Activated T-cell treated with anti-CD3 and anti-CD28 coated beads, Interleukin-2, amount 50 U/mL, for 48 hours (primary cell): ENCODE data around the gene TSC22D1.

Experiments
- DNase-seq, 2 experiments: peaks; one replicate each; pipeline ENCODE4 v3.0.0-alpha.2; 2020

The TSC22D1 gene

DNA sequence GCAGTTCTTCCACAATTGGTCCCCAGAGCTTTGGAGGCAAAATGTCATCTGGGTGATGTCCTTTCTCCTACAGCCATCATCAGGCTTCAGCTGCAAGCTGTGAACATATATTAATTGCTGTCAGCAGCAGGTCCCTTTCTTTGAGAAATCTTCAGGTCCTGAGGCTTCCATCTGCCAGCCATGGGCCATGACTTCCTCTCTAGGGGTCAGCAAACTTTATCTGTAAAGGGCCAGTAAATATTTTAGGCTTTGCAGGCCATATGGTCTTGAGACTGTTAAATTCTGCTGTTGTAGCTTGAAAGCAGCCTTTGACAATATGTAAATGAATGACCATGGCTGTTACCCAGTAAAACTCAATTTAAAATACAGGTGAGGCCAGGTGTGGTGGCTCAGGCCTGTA, 175.4 kb downstream of the TSC22D1 start:
- no peak for DNase-seq

DNA sequence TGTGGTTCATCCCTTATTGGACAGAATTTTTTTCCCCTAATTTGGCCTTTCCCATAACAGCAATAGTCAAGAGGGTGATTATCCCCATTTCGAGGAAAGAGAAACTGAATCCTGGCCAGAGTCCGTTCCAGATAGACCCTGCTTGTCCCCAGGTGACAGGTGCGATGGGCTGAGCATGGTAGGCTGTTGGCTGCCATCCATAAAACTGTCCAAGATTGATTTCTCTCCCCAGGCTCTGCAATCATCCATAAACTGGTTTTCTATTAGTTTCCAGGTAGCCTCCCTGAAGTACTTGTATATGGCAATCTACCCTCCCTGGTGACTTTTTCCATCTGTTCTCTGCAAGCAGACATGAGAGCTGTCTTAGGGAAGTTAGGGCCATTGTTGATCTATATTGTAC, 177.1 kb downstream of the TSC22D1 start:
- no peak for DNase-seq

DNA sequence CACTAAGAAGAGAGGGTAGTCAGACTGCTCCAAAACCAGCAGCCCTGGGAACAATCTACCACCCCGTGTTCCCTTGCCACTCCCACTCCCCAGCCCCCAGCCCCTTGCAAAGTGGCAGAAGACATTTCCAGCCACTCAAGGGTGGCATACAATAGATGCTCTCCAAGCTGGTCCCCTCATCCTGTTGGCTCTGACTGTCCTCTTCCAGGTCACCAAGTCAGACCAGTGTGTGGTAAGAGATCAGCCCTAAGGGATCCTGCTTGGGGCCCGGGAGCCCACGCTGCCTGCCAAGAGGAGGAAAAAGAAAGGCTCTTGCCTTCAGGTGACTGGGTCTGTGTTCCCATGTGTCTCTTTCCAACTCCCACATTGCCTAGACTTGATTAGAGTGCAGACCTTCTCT, 177.5 kb downstream of the TSC22D1 start:
- no peak for DNase-seq

DNA sequence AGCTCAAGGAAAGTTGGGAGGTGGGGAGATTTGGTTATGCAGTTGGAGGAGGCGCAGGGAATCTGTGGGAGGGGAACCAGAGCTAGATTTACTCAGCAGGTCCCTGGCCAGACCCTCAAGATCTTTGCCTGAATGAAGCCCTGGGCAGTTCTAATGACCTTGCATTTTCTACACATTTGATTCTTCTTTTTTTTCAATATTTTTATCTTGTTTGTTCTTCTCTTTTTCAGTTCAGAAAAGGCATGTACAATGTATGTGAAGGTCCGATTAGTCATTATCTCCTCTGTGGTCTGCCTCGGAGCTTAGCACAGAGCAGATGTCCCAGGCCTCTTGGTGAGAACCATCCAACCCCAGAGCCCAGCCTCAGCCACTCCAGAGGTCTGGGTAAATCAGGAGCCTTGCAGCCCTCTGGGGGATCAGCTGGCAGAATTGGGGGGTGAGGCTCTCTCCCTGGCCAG, 178.3 kb downstream of the TSC22D1 start:
- DNase-seq: no peak

DNA sequence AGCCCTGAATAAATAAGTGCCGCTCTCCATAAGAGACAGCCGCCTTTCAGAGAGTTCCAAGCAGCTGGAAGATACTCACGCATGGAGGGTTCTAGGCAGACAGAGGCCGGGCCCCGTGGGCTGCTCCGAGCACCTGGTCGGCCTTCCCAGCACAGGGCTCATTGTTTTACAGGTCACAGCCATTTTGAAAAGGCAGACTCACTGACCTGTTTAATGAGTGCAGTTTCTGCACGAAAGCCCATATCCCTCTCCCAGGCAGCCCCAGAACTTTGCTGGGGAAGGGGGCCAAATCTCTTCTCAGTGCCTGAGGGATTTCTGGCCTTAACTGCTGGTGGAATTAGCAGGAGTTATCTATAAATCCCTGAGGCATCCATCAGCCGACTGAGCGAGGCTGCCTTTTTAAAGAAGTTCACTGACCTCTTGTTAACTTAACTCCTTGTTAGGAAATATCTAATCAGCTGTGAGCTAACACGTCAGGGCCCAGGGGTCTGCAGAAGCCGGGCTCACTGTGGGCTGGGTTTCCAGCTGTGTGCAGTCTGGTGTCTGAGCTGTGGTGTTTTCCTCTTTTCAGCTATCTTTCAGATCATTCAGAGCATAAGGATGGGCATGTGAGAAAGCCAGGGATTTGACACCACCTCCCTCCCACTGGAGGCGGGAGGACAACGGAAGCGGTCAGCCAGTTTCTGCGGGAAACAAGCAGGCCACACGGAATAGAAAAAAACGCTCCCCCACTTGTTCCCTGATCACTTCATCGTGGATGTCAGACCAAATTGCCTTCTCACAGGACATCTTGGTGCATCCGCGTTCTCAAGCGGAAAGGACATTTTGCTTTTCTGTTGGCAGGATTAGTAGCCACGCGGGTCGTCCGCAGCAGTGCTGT, 179.2 kb downstream of the TSC22D1 start:
- DNase-seq: no peak

DNA sequence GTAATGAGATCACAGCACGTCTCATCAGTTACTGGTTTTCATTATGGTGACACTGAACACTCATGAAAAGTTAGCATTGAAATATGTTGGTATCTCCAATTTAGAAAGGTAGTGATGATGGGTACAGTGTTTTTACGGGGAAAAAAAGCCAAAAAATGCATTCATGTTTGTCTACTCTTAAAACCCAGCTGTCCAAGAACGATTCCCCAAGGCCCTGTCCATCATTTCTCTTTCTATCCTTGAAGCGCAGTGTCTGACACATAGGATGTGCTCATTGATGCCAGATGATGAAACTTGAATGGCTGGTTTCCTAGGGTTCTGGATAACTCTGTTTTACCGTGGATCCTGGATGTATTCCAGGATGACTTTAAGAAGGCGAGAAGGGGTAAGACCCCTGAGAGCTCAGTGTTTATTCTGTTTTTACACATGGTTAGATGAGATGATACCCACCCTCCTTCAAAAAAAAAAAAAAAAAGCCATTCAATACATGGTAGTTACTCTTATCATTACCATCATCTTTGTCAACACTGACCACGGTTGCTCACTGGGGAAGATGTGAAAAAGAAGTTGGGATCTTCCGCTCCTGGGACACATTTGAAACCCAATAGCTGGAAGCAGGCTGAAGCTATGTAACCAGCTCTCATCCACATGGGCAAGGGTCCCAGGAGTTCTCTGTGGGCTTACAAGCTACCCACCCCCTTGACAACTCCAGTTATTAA, 180.0 kb downstream of the TSC22D1 start:
- DNase-seq: no peak

DNA sequence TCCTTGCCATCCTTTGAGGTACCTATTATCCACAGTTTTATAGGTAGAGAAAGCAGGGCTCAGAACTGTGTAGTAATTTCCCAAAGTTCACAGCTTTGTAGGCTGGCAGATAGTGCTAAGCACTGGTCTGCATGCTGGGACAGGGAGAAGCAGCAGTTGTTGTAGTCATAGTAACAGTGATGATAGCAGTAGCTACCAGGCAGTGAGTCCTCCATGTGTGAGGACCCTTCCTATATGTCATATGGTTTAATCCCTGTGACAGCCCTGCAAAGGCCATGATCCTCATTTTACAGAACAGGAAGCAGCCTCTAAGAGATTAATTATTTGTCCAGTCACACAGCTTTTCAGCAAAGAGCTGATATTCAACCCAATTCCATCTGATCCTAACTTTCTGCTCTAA, 181.5 kb downstream of the TSC22D1 start:
- no peak for DNase-seq

DNA sequence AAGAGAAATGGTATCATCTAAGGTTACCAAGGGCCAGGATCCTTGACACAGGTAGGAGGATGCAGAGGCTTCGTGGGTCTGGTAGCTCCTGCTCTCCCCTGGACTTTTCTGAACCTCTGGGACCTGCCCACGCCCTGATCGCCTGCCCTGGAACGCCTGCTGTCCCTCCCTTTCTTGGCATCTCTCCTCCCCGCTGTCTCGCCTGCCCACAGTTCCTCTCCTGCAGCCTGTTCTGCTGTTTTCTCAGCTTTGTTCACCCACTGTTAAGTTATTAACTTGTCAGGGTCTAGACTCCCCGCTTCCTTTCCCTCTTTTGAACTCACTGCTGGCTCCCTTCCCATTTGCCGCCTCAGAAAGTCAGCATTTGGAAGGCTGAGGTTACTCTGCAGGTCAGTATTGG, 182.7 kb downstream of the TSC22D1 start:
- no peak for DNase-seq

DNA sequence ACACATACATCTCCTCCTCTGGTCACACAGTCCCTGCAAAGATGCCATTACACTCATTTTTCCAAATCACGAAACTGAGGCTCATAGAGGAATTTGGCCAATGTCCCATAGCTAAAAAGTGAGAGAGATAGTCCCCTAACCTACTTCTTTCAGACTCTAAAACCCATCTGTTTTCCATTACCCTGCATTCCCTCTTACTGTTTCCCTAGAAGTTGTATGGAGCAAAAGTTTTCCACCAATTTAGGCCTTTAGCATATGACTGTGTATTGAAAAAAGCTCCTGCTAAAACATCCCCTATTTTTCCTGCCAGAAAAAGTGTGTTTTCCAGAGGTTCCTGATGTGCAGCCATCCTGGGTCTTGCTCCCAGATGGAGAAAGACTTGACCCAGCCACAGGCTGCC, 186.3 kb downstream of the TSC22D1 start:
- no peak for DNase-seq

DNA sequence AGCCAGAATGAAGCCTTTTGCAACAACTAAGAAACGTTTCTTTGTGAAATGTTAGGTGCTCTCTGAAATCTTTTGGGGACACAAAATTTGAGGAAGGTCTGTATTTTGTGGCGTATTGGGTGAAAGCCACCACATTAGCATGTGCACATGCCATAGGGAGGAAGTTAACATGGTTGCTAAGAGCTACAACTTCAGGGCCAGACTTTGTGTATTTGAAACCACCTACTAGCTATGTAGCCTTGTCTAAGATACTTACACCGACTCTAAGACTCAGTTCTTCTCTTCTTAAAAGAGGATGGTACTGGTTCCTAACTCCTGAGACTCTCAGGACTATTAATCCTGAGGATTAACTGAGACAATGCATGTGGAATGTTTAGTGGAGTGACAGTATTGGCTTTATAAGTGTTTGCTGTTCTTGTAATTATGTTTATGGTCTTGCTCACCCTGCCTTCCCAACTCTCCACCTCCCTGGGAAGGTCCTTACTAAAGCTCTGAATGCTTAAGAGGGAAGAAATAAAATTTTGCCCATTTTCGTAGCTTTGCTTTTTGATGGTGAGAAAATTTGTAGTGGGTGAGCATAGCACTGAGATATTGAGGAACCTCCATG, 187.0 kb downstream of the TSC22D1 start:
- DNase-seq: no peak

DNA sequence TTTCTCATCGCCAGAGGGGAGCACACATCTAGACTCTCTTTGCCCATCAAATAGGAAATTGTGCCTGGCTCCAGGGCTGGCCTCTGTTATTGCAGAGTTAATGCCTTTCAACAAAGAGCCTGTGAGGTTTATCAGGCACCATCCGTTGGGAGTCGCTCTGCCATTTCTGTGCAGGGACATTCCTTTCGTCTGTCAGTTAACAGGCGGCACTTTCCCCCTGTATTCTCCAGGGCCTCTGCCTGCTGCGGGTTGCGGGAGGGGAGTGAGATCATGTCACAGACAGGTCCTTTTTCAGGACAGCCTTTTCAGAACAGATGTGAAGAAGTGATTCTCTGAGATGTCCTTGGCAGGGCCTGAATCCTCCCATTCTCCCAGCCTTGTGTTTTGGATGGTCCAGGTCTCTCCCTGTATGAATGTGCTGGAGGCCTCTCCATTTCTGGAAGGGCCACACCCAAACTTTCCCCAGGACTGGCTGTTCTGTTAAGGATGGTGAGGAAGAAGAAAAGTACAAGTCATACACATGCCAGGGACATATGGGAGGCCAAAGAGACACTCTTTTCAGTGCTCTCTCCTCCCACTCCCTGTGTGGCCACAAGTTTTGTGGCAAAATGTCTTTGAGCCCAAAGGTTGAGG, 187.6 kb downstream of the TSC22D1 start:
- no peak for DNase-seq

DNA sequence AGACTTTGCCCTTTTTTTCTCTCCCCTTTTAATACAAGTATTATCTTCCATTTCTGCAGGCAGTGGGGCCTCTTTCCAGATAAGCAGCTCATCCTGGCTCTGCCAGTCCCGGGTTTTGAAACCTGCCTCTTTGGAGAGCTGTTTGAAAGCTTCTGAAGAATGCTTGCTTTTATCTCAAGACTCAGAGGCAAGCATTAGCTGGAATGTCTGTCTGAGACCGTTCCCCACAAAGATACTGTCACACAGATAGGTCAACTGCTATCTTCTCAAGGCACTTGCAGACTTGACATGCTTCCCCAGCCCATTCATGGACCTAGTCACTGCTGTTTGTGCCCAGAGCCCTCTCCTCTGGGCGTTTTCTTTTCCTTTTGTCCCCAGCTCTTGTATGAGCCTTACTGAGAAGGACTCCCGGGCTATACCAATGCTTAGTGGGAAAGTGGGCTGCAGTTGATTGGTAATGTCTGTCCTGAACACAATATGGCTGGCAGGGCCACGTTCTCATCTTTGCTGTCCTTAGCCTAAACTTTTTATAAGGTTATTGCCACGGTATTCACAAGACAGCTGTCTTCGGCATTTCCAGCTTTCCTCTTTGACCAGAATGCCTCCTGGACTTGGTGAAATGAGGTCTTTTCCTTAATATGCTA, 189.1 kb downstream of the TSC22D1 start:
- no peak for DNase-seq

DNA sequence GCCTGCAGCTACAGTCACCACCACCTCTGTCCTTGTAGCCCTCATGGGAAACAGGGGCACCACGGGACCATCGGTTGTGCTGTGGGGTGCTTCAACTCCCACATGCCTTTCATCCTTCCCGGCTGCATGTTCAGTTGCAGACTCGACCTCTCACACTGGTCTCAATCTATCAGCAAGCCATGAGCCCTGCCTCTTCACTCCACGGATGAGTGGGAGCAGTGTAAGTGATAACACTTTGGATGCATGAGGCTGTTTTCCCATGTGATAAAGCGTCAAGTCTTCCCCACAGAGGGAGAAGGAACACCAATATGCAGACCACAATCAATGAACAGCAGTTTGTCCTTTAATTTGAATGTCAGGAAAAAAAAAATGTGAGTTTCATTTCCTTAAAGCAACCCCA, 190.3 kb downstream of the TSC22D1 start:
- no peak for DNase-seq

DNA sequence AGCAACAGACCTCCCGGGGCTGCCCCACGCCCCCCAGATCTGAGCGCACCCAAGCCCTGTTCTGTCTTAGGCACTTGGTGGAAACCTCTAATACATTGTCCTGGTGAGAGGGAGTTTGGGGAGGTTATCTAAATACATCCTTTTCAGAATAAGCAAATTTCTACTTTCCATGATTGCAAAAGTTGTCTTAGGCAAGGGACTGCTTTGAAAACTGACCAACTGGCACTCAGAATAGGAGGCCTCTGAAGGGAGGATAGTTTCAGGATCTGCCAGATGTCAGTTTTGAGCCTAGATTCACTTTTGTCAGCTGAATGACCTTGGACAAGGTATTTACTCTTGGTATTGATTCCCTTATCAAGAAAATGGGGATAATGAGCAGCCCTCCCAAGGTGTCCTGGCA, 190.7 kb downstream of the TSC22D1 start:
- no peak for DNase-seq

DNA sequence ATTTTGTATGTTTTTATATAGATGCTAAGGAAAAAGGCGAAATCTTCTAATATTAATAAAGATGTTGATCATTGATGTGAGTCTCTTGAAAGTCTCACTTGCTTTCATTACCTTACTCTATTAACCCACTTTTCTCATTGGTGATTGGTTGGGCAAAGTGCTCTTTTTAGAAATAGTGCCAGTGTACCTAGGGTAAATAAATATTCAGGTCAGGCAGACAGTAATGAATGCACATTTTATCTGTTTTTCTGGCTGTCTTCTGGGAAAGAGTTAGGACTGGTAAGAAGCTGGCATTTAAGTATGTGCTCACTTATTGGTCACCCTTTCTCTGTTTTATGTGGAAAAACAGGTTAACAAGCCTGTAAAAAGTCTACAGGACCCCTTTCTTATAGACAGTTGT, 191.4 kb downstream of the TSC22D1 start:
- no peak for DNase-seq

DNA sequence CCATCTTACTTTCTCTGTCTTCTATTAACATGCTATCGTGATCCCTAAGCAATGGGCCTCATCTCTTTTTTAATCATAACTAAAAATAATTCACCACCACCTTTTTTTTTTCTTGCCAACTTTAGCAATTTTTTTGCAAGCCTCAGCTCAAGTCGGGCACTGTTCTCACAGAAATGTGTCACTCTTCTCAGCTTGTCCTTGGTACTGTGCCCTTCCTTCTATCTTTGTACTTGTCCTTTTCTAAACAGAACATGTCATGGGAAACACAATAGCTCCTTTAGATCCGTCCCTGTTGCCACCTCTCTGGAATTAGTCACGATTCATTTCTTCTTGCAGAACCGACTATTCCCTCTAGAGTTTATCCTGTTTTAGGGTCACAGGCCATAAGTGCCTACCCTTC, 192.2 kb downstream of the TSC22D1 start:
- DNase-seq: no peak

DNA sequence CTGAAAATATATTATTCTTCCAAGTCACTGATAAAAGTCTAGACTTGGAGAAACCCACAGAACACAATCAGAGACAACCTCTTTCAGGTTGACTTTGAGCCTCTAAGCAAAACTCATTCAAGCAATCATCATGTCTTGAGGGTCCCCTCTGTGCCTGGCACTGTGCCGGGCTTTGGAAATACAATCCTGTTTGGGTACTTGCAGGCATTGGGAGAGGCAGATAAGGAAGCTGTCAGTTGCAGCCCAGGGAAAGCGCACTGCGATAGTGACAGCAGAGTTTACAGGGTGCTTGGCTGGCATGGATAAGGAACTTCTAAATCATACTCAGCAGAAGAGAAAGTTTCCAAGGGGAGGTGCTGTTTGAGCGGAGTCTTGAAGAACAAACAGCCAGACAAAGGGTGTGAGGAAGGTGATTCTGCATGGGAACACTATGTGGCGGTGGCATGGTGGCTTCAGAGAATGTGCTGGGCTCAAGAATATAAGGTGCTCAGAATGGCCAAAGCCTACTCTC, 193.4 kb downstream of the TSC22D1 start:
- DNase-seq: no peak
